H1 (cell line): ENCODE data around the gene NDUFA9. TPM values are rescaled to one million over a fixed set of nuclear protein-coding genes. Genes with fewer than 3 reads are reported as not detected.

Source experiments
- BCL11A ChIP-seq, 2 experiments: IDR thresholded peaks; one replicate each; pipeline ENCODE4 v1.6.1; 2011; ENCODE audit warnings: low read depth in 2 of 2, low read length in 2 of 2, mild to moderate bottlenecking in 2 of 2
- GTF2F1 ChIP-seq: IDR thresholded peaks from 2 replicates; pipeline ENCODE4 v1.6.1; 2012; ENCODE audit warnings: low read depth, low read length, improper control_type of control experiment, borderline replicate concordance
- POLR2AphosphoS5 ChIP-seq: IDR thresholded peaks from 2 replicates; pipeline ENCODE4 v1.6.1; 2011; ENCODE audit warnings: low read depth, low read length
- SP1 ChIP-seq: IDR thresholded peaks from 2 replicates; pipeline ENCODE4 v1.6.1; 2011; ENCODE audit warnings: low read depth, low read length
- SUZ12 ChIP-seq: fragments of 200-600 bp; sonication (generic); IDR thresholded peaks from 2 replicates; pipeline ENCODE4 v1.6.1; 2012; ENCODE audit warnings: mild to moderate bottlenecking, inconsistent platforms, low read length, moderate library complexity, mixed read lengths
- polyA plus RNA-seq, 7 experiments: library from polyadenylated mRNA; depleted of rRNA in 3 of 7; stranded (reverse) in 5 of 7; unstranded in 2 of 7; fragments of >200 nt in 5 of 7; fragments of 200-250 nt in 2 of 7; gene quantifications; 1 replicate in 5 of 7; 2 replicates in 1 of 7; 4 replicates in 1 of 7; pipeline versions ENCODE4 v1.2.1 to v1.2.3, GENCODE V29; 2011 to 2013; ENCODE audit warnings: missing spikeins in 2 of 7, mixed read lengths in 2 of 7
- total RNA-seq: library from RNA; stranded (reverse); fragmentation: NEBNext Ultra II Directional; extraction: Animal tissue kit (Norgen Biotek cat#: 25700); gene quantifications from 2 replicates; pipeline ENCODE4 v1.2.1, GENCODE V29; 2021

The NDUFA9 gene
- total and polyA plus RNA-seq, 2 of the 8 experiments (the other 6 are each of a cell fraction or from before 2014, with no cell fraction given): 50.2 to 67.0 TPM

- TF ChIP-seq POLR2AphosphoS5 (peak; percentile 69), GTF2F1 (0 out of 2 replicates have a peak, but pooled peaks have one; percentile 34), BCL11A (IDR thresholded peaks at IDR 0.05; ENCODE audit: low read depth in 2 of 2, low read length in 2 of 2) (no peak), SUZ12 (no peak), SP1 (no peak)
These were observed at the start of gene NDUFA9, which contains the start of gene AKAP3 (continued) for GRCh38 chr12:4648501-4649357.
